ENCODE data around the gene OTUD3. TPM values are rescaled to one million over a fixed set of nuclear protein-coding genes. Genes with fewer than 3 reads are reported as not detected.

Gene OTUD3
- total RNA-seq, 4 donors from 2014 or later, result 1.9 to 5.0 (median 3.2) TPM

DNA sequence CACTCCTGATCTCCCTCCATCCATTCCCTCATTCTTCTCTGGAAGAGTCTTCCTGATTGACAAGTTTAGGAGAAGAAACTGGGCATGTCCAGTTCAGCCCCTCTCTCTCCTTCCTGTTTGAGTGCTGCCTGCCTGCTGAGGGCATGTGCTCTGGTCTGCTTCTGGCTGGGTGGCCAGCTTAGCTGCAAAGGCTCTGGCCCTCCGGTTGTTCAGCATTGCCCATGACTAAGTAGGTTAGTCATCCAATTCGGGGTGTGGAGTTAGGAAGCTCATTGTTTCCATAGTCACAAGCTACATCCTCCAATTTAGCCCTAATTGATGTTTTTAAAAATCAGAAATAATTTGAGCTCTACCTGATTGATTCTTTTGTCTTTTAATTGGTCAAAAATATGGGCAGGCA is 66.8 kb downstream of the OTUD3 start:
- no peaks in the 10 kb centered on the region for H3K4me1 ChIP-seq
- no peak overlapping the region for H3K27ac ChIP-seq
- no peak for DNase-seq
- H3K4me3 ChIP-seq, result no peak overlapping the region
- peaks cover 0 to 5% (median 0%) of the 10 kb centered on the region in 3 donors for H3K9me3 ChIP-seq
- intact Hi-C loops (cut with DNase I), result no loop called here
- peaks cover 0 to 75% (median 0%) of the 10 kb centered on the region in 4 donors for H3K27me3 ChIP-seq
- WGBS, 2 donors, result 27% methylated on average over 2 of the region's 2 CpGs; no CpG with 5 or more reads in 1 of the 2 donors
- no peak for TF ChIP-seq POLR2A (IDR thresholded peaks at IDR 0.05)
- TF ChIP-seq, protein P1, sequence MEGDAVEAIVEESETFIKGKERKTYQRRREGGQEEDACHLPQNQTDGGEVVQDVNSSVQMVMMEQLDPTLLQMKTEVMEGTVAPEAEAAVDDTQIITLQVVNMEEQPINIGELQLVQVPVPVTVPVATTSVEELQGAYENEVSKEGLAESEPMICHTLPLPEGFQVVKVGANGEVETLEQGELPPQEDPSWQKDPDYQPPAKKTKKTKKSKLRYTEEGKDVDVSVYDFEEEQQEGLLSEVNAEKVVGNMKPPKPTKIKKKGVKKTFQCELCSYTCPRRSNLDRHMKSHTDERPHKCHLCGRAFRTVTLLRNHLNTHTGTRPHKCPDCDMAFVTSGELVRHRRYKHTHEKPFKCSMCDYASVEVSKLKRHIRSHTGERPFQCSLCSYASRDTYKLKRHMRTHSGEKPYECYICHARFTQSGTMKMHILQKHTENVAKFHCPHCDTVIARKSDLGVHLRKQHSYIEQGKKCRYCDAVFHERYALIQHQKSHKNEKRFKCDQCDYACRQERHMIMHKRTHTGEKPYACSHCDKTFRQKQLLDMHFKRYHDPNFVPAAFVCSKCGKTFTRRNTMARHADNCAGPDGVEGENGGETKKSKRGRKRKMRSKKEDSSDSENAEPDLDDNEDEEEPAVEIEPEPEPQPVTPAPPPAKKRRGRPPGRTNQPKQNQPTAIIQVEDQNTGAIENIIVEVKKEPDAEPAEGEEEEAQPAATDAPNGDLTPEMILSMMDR (IDR thresholded peaks at IDR 0.05), result no peak
- H3K36me3 ChIP-seq, result no peaks in the 10 kb centered on the region

DNA sequence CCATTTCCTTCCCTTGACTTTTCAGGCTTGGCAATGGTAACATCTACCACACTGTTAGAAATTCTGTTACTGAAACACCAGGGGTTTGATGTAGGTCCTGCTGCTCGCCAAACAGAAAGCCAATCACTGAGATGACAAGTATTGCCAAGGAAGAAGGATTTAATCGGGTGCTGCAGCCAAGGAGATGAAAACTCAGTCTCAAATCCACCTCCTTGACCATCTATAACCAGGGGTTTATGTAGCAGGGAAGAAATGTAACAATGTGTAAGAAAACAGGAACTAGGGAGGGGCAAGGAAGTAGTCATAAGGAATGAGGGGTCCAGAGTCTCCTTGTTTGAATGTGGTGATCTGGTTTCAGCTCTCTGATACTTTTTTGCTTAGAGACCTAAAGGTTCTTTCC is 71.9 kb downstream of the OTUD3 start:
- TF ChIP-seq POLR2A (IDR thresholded peaks at IDR 0.05), result no peak
- TF ChIP-seq, protein P1 (IDR thresholded peaks at IDR 0.05), result no peak
- intact Hi-C loops (cut with DNase I), result no loop called here
- no peak overlapping the region for H3K4me3 ChIP-seq
- H3K36me3 ChIP-seq, result no peaks in the 10 kb centered on the region
- H3K27ac ChIP-seq, result no peak overlapping the region
- WGBS, 2 donors, result 75 to 86% methylated on average over 1 to 2 of the region's 2 CpGs
- DNase-seq, result no peak
- H3K9me3 ChIP-seq, result peaks cover 0 to 9% (median 0%) of the 10 kb centered on the region in 3 donors
- H3K4me1 ChIP-seq, result no peaks in the 10 kb centered on the region
- H3K27me3 ChIP-seq, result peaks cover 0 to 86% (median 0%) of the 10 kb centered on the region in 4 donors

DNA sequence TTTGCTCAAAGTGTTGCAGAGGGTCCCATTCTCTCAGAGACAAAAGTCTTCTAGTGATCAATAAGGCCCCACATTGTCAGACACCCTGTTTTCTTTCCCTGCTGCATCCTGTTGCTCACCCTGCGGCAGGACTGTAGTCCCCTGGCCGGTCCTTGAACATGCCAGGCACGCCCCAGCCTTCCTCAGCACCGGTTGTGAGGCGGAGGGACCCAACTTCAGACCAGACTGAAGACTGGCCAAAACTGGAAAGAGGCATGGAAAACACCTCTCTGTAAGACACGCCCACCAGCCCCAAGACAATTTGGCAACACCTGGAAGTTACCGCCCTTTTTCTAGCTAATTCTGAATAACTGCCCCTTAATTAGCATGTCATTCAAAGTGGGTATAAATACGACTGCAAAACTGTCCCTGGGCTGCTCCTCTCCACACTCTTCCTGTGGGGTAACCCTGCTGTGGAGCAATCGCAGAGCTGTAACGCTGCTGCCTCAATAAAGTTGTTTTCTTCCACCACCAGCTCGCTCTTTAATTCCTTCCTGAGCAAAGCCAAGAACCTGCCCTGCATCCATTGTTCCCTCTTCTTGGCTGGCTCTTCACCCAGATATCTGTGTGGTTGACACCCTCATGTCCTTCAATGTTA is 73.5 kb downstream of the OTUD3 start:
- Histone ChIP-seq H3K4me1 (no peaks in the 10 kb centered on the region), H3K27ac (no peak overlapping the region), H3K27me3 (peaks cover 0 to 83% (median 0%) of the 10 kb centered on the region in 4 donors), H3K9me3 (peaks cover 0 to 9% (median 0%) of the 10 kb centered on the region in 3 donors), H3K36me3 (no peaks in the 10 kb centered on the region), H3K4me3 (no peak overlapping the region)
- DNase-seq, result no peak
- intact Hi-C loops (cut with DNase I), result no loop called here
- WGBS, 2 donors, result 45 to 59% methylated on average over 9 to 10 of the region's 11 CpGs
- TF ChIP-seq, protein P1 (IDR thresholded peaks at IDR 0.05), result no peak
- TF ChIP-seq POLR2A (IDR thresholded peaks at IDR 0.05), result no peak

DNA sequence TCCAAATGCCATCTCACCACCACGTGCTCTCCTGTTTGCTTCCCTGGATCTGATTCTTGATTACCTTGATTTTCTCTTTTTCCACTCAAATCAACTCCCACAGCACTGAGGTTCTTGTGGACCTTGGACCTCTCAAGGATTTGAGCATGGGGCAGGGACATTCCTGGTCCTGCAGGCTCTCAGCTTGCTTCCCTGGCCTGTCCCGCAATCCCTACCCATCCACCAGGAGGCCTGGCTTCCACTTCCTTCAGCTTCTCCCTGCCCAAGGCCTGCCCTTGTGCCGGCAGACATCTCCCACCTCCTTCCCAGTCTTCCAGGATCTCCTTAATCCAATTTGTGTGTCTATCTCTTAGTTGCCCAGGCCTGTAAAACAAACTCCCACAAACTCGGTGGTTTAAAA is 75.6 kb downstream of the OTUD3 start:
- Histone ChIP-seq H3K4me3 (no peak overlapping the region), H3K4me1 (no peaks in the 10 kb centered on the region), H3K27ac (no peak overlapping the region), H3K27me3 (peaks cover 0 to 84% (median 0%) of the 10 kb centered on the region in 4 donors), H3K36me3 (no peaks in the 10 kb centered on the region), H3K9me3 (peaks cover 0 to 9% (median 0%) of the 10 kb centered on the region in 3 donors)
- TF ChIP-seq POLR2A (IDR thresholded peaks at IDR 0.05), result no peak
- TF ChIP-seq, protein P1 (IDR thresholded peaks at IDR 0.05), result no peak
- intact Hi-C loops (cut with DNase I), result no loop called here
- DNase-seq, result no peak
- WGBS, 2 donors, result 57 to 62% methylated on average over 4 of the region's 4 CpGs

DNA sequence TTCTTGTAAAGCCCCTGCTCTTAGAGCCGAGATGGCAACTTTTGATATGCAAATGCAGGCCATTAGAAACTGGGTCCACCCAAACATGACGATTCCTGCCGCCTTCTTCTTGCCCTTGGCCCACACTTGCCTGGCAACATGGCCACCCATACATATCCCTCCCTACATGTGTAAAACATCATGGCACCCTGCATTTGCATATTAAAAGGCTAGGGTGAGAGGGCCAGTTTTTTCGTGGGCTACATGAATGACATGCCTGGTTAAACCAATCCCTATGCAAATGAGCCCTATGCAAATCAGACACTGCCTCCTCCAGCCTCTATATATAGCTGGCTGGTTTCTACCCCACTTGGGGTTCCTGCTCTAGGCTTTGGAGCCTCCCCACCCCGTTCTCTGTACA is 78.4 kb downstream of the OTUD3 start:
- DNase-seq, result no peak
- Histone ChIP-seq H3K27me3 (peaks cover 0 to 81% (median 0%) of the 10 kb centered on the region in 4 donors), H3K4me3 (no peak overlapping the region), H3K4me1 (no peaks in the 10 kb centered on the region), H3K9me3 (no peaks in the 10 kb centered on the region), H3K27ac (no peak overlapping the region), H3K36me3 (no peaks in the 10 kb centered on the region)
- WGBS, 2 donors, result 31 to 45% methylated on average over 5 of the region's 5 CpGs
- intact Hi-C loops (cut with DNase I), result no loop called here
- no peak for TF ChIP-seq POLR2A (IDR thresholded peaks at IDR 0.05)
- TF ChIP-seq, protein P1 (IDR thresholded peaks at IDR 0.05), result no peak

Other genes with a start within 250 kb of the OTUD3 start
- 100 to 1,000 TPM in 2 of 4 donors, 10 to 100 TPM in 2; 67.8 to 170 (median 95.1) TPM for gene NBL1, start 238.1 kb upstream of the OTUD3 start, total RNA-seq
- not detected for gene HTR6, start 217.5 kb upstream of the OTUD3 start, total RNA-seq
- gene TMCO4, start 82.5 kb upstream of the OTUD3 start, total RNA-seq, result 10 to 100 TPM; 13.0 to 28.8 (median 21.2) TPM
- not detected for gene RNF186, start 67.1 kb upstream of the OTUD3 start, total RNA-seq
- not detected for gene PLA2G2E, start 41.2 kb downstream of the OTUD3 start, total RNA-seq
- 100 to 1,000 TPM in 1 of 4 donors, 10 to 100 TPM in 3; 17.8 to 150 (median 29.7) TPM for gene PLA2G2A, start 97.2 kb downstream of the OTUD3 start, total RNA-seq
- 1 to 10 TPM in 2 of 4 donors, under 1 TPM in 1, not detected in 1; 0.97 to 6.7 (median 2.3) TPM for gene PLA2G5, start 187.8 kb downstream of the OTUD3 start, total RNA-seq
- under 1 TPM in 1 of 4 donors, not detected in 3; 0.19 TPM for gene PLA2G2D, start 237.1 kb downstream of the OTUD3 start, total RNA-seq

Data from esophagus squamous epithelium (tissue), 5 donors.